CD4-positive, CD25-positive, alpha-beta regulatory T cell (primary cell): ENCODE measurements around the gene AMZ1. TPM values are rescaled to one million over a fixed set of nuclear protein-coding genes. Genes with fewer than 3 reads are reported as not detected.

Source experiments
- ATAC-seq, 2 donors: fragments of 150-1000 bp; cut with Tn5 transposase; one replicate each; pipeline ENCODE4 v1.10.0; 2021; ENCODE audit warnings: low read depth in 2 of 2, moderate number of reproducible peaks in 2 of 2, moderate library complexity in 1 of 2
- DNase-seq, 3 donors: peaks; one replicate each; pipeline versions ENCODE4 v3.0.0 to v3.0.0-alpha.2; 2012 to 2022; ENCODE audit warnings: mixed read lengths in 1 of 3
- H3K27ac ChIP-seq: one replicate; pipeline ENCODE4 v1.7.0; 2013; ENCODE audit warnings: mild to moderate bottlenecking, low read length; ENCODE audit not compliant: insufficient read depth, poor library complexity, severe bottlenecking
- H3K27me3 ChIP-seq: one replicate; pipeline ENCODE4 v1.7.0; 2013; ENCODE audit warnings: low read length; ENCODE audit not compliant: control insufficient read depth, insufficient read depth
- H3K36me3 ChIP-seq: one replicate; pipeline ENCODE4 v1.7.0; 2013; ENCODE audit warnings: mild to moderate bottlenecking, low read length, moderate library complexity; ENCODE audit not compliant: control insufficient read depth, insufficient read depth
- H3K4me1 ChIP-seq: 2 replicates; pipeline ENCODE4 v1.7.0; 2013; ENCODE audit warnings: mild to moderate bottlenecking, low read length; ENCODE audit not compliant: insufficient read depth, control insufficient read depth, poor library complexity, severe bottlenecking
- H3K4me3 ChIP-seq: one replicate; pipeline ENCODE4 v1.7.0; 2013; ENCODE audit warnings: low read depth, mild to moderate bottlenecking, low read length, moderate library complexity
- H3K9me3 ChIP-seq, 2 experiments: 1 replicate in 1 of 2; 2 replicates in 1 of 2; pipeline ENCODE4 v1.7.0; 2013; ENCODE audit warnings: low read length in 2 of 2, mild to moderate bottlenecking in 1 of 2, moderate library complexity in 1 of 2; ENCODE audit not compliant: control insufficient read depth in 2 of 2
- H3K27ac Mint-ChIP-seq, 3 donors: one replicate each; pipeline ENCODE4 v1.8.0; 2020 to 2022; ENCODE audit warnings: mild to moderate bottlenecking in 3 of 3, mixed read lengths in 3 of 3, moderate library complexity in 2 of 3
- H3K27me3 Mint-ChIP-seq: one replicate; pipeline ENCODE4 v1.8.0; 2022; ENCODE audit warnings: mild to moderate bottlenecking, mixed read lengths
- H3K36me3 Mint-ChIP-seq: one replicate; pipeline ENCODE4 v1.8.0; 2020; ENCODE audit warnings: mixed read lengths
- H3K4me1 Mint-ChIP-seq, 4 donors: one replicate each; pipeline ENCODE4 v1.8.0; 2020 to 2022; ENCODE audit warnings: mixed read lengths in 4 of 4, mild to moderate bottlenecking in 1 of 4
- H3K4me3 Mint-ChIP-seq, 4 donors: one replicate each; pipeline ENCODE4 v1.8.0; 2020 to 2022; ENCODE audit warnings: mild to moderate bottlenecking in 4 of 4, mixed read lengths in 4 of 4, moderate library complexity in 3 of 4
- H3K9me3 Mint-ChIP-seq, 7 donors: one replicate each; pipeline ENCODE4 v1.8.0; 2020 to 2022; ENCODE audit warnings: mixed read lengths in 7 of 7, mild to moderate bottlenecking in 3 of 7, moderate library complexity in 2 of 7
- polyA plus RNA-seq, 4 donors: library from polyadenylated mRNA; unstranded; fragments of 300-500 nt; fragmentation: Illumina TruSeq; gene quantifications; one replicate each; pipeline ENCODE4 v1.2.3, GENCODE V29; 2021
- total RNA-seq: library from RNA; stranded (reverse); gene quantifications from one replicate; pipeline ENCODE4 v1.2.3, GENCODE V29; 2022

The AMZ1 gene
- total RNA-seq (1.8 TPM), polyA plus RNA-seq (1 to 10 TPM in 1 of 4 donors, under 1 TPM in 3; 0.43 to 1.4 (median 0.63) TPM)

- H3K4me1 ChIP-seq: peaks cover 16% of the 10 kb centered on the region
- Mint-ChIP-seq H3K27me3 (peaks cover 43% of the 10 kb centered on the region), H3K36me3 (no peaks in the 10 kb centered on the region), H3K9me3 (peaks cover 0 to 1% (median 0%) of the 10 kb centered on the region in 7 donors), H3K27ac (peak within 1 kb of the TSS in 2 of 3 donors; percentile 25 to 49), H3K4me3 (peak within 1 kb of the TSS in 3 of 4 donors; percentile 29 to 63 (median 43)), H3K4me1 (peaks cover 0 to 23% (median 6%) of the 10 kb centered on the region in 4 donors)
- H3K36me3 ChIP-seq: no peaks in the 10 kb centered on the region
- DNase-seq (no peak), ATAC-seq (no peak)
- no peaks in the 10 kb centered on the region for H3K9me3 ChIP-seq
- H3K27me3 ChIP-seq: peaks cover 18% of the 10 kb centered on the region
- H3K27ac ChIP-seq: no peak within 1 kb of the TSS
- no peak within 1 kb of the TSS for H3K4me3 ChIP-seq
Observed at GRCh38 chr7:2687881-2688318, at the start of gene AMZ1. TSS of gene AMZ1 (plus strand) at chr7:2688202. CDS start at chr7:2700452, 12,250 bp downstream.

DNA sequence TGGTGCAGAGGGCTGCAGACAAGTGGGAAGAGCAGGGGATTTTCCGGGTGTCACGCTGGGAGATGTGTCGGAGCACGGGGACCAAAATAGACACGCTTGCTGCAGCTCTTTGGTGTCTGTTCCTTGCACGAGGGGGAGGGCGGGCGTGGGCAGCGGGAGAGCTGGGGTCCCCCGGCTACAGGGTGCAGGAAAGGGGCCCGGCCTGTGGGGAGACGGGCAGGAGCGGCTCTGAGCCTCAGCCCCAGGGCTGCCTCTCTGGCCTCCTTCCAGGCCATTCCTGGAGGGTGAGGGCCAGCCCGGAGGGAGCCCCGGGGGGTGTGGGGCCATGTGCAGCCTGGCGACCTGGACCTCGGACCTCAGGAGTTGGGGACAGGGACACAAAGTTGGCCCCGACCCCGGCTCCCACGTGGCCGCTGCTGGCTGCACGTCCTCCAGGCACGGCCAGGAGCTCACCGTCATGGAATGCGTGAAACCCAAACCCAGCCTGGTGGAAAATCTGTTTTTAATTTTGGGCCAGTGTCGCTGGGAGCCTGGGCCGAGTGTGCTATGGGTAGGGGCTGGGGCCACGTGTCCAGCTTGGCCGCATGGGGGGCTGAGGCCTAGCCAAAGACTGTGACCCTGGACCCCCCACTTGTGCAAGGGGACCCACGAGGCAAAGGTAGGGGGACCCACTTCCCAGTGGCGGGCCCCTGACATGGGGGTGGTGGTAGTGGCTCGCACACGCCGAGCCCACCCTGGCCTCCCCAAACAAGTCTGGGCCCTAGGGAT is 49.6 kb upstream of the AMZ1 start:
- no peaks in the 10 kb centered on the region for H3K36me3 Mint-ChIP-seq
- H3K4me3 Mint-ChIP-seq: no peak overlapping the region
- H3K27ac ChIP-seq: no peak overlapping the region

DNA sequence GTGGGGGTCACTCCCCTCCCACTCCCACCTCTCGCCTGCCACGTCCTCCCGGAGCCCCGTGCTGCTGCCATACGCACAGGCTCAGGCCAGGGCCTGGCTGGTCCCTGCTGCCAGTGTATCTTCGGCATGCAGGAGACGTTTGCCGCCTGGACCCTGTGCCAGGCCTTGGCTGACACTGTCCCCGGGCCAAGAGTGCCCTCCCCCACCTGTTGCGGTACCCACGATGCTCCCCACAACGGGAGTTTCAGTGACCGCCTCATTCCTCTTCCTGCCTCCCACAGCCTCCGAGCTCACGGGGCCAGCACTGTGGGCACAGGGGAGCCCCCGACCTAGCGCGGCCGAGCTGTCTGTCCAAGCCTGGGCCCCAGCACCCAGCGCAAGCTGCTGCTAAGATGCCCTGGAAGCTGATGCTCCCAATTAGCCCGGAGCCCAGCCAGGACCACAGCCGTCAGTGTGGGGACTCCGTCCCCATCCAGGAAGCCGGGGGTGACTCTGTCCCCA is 48.8 kb upstream of the AMZ1 start:
- Mint-ChIP-seq H3K36me3 (no peaks in the 10 kb centered on the region), H3K27me3 (no peaks in the 10 kb centered on the region), H3K4me3 (no peak overlapping the region), H3K9me3 (no peaks in the 10 kb centered on the region), H3K4me1 (peaks cover 0 to 16% (median 3%) of the 10 kb centered on the region in 4 donors), H3K27ac (no peak overlapping the region)
- no peak overlapping the region for H3K4me3 ChIP-seq
- H3K36me3 ChIP-seq: no peaks in the 10 kb centered on the region
- H3K27me3 ChIP-seq: no peaks in the 10 kb centered on the region
- no peaks in the 10 kb centered on the region for H3K9me3 ChIP-seq
- H3K4me1 ChIP-seq: peaks cover under 1% of the 10 kb centered on the region
- H3K27ac ChIP-seq: no peak overlapping the region
- ATAC-seq: no peak
- DNase-seq: no peak

More for the DNA sequence above, 49.6 kb upstream of the AMZ1 start:
- no peak overlapping the region for H3K4me3 ChIP-seq
- no peaks in the 10 kb centered on the region for H3K9me3 ChIP-seq
- Mint-ChIP-seq H3K27me3 (no peaks in the 10 kb centered on the region), H3K9me3 (no peaks in the 10 kb centered on the region), H3K4me1 (peaks cover 0 to 17% (median 3%) of the 10 kb centered on the region in 4 donors), H3K27ac (no peak overlapping the region)
- DNase-seq (no peak), ATAC-seq (no peak)
- H3K4me1 ChIP-seq: peaks cover 8% of the 10 kb centered on the region
- no peaks in the 10 kb centered on the region for H3K36me3 ChIP-seq
- no peaks in the 10 kb centered on the region for H3K27me3 ChIP-seq

- peaks cover 0 to 19% (median 5%) of the 10 kb centered on the region in 4 donors for H3K4me1 Mint-ChIP-seq
- Histone ChIP-seq H3K36me3 (no peaks in the 10 kb centered on the region), H3K27ac (no peak overlapping the region), H3K4me1 (peaks cover 7% of the 10 kb centered on the region), H3K9me3 (no peaks in the 10 kb centered on the region), H3K27me3 (no peaks in the 10 kb centered on the region), H3K4me3 (no peak overlapping the region)
- H3K27ac Mint-ChIP-seq: no peak overlapping the region
- H3K9me3 Mint-ChIP-seq: no peaks in the 10 kb centered on the region
- H3K36me3 Mint-ChIP-seq: no peaks in the 10 kb centered on the region
- H3K27me3 Mint-ChIP-seq: no peaks in the 10 kb centered on the region
- no peak for DNase-seq
- ATAC-seq: no peak
- H3K4me3 Mint-ChIP-seq: no peak overlapping the region
Observed at GRCh38 chr7:2639695-2640481, 48.1 kb upstream of the AMZ1 start.

DNA sequence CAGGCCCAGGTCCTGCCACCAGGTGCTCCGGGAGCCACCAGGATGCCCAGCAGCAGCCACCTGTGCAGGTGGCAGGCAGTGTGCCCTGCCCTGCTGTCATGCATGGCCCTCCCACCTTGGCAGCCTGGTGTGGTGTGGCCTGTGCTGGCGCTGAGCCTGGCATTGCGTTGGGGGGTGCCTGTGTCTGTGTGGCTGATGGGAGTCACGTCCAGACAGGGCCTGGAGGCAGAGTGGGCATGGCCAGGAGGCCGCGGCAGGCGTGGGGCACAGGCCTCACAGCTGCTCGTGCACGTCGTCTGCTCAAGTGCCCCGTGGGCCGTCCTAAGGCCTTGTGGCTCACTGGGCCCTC is 47.5 kb upstream of the AMZ1 start:
- H3K9me3 Mint-ChIP-seq: no peaks in the 10 kb centered on the region
- H3K36me3 ChIP-seq: no peaks in the 10 kb centered on the region
- H3K4me3 ChIP-seq: no peak overlapping the region
- no peaks in the 10 kb centered on the region for H3K27me3 Mint-ChIP-seq
- no peak overlapping the region for H3K27ac Mint-ChIP-seq
- DNase-seq: no peak
- H3K4me1 Mint-ChIP-seq: peaks cover 0 to 23% (median 7%) of the 10 kb centered on the region in 4 donors
- H3K9me3 ChIP-seq: no peaks in the 10 kb centered on the region
- H3K4me3 Mint-ChIP-seq: no peak overlapping the region
- no peak overlapping the region for H3K27ac ChIP-seq
- no peaks in the 10 kb centered on the region for H3K36me3 Mint-ChIP-seq
- H3K27me3 ChIP-seq: no peaks in the 10 kb centered on the region
- H3K4me1 ChIP-seq: peaks cover 12% of the 10 kb centered on the region
- ATAC-seq: no peak

DNA sequence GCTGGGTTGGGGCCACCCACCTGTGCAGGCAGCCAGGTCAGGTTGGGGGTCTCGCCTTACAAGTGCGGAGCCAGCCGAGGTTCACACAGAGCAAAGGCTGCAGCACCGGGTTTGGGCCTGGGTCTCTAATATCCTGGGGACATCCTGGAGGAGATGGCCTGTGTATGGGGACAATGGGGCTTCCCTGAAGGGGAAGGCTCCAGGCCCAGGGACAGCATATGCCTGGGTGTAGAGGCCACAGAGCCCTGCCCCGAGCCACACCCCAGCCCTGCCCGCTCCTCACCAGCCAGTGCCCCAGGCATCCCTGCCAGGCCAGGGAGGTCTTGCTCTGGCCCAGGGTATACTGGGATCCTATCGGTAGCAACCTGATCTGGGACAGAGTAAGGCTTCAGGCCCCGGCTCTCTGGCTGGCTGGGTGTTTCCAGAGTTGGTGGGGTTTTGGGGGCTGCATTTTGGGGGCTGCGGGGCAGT is 47.1 kb upstream of the AMZ1 start:
- Histone ChIP-seq H3K4me1 (peaks cover 17% of the 10 kb centered on the region), H3K4me3 (no peak overlapping the region), H3K27me3 (no peaks in the 10 kb centered on the region), H3K36me3 (no peaks in the 10 kb centered on the region), H3K27ac (no peak overlapping the region), H3K9me3 (no peaks in the 10 kb centered on the region)
- peaks cover 0 to 26% (median 9%) of the 10 kb centered on the region in 4 donors for H3K4me1 Mint-ChIP-seq
- ATAC-seq: no peak
- H3K27me3 Mint-ChIP-seq: no peaks in the 10 kb centered on the region
- no peak overlapping the region for H3K4me3 Mint-ChIP-seq
- H3K36me3 Mint-ChIP-seq: no peaks in the 10 kb centered on the region
- no peak overlapping the region for H3K27ac Mint-ChIP-seq
- no peak for DNase-seq
- no peaks in the 10 kb centered on the region for H3K9me3 Mint-ChIP-seq

- Mint-ChIP-seq H3K27me3 (no peaks in the 10 kb centered on the region), H3K36me3 (no peaks in the 10 kb centered on the region), H3K27ac (no peak overlapping the region), H3K9me3 (no peaks in the 10 kb centered on the region), H3K4me1 (peaks cover 0 to 22% (median 8%) of the 10 kb centered on the region in 4 donors), H3K4me3 (no peak overlapping the region)
- Histone ChIP-seq H3K4me3 (no peak overlapping the region), H3K4me1 (peaks cover 17% of the 10 kb centered on the region), H3K9me3 (no peaks in the 10 kb centered on the region), H3K36me3 (no peaks in the 10 kb centered on the region), H3K27me3 (no peaks in the 10 kb centered on the region), H3K27ac (no peak overlapping the region)
- no peak for DNase-seq
- ATAC-seq: no peak
Observed at GRCh38 chr7:2641406-2642393, 46.3 kb upstream of the AMZ1 start.
